Natural killer cell (primary cell): ENCODE data around the gene GXYLT1. TPM values are rescaled to one million over a fixed set of nuclear protein-coding genes. Genes with fewer than 3 reads are reported as not detected.

Source experiments
- ATAC-seq, 3 donors: fragments of 150-1000 bp in 2 of 3; fragments of 200-7000 bp in 1 of 3; cut with Tn5 transposase; 1 replicate in 1 of 3; 2 replicates in 2 of 3; pipeline ENCODE4 v1.10.0; 2021; ENCODE audit warnings: mild to moderate bottlenecking in 2 of 3, moderate library complexity in 2 of 3
- DNase-seq, 2 donors: peaks; one replicate each; pipeline versions ENCODE4 v3.0.0 to v3.0.0-alpha.2; 2013 to 2021; ENCODE audit warnings: mixed read lengths in 1 of 2
- H3K27ac ChIP-seq: one replicate; pipeline ENCODE4 v1.5.1; 2013; ENCODE audit warnings: mild to moderate bottlenecking, low read length
- H3K27me3 ChIP-seq: one replicate; pipeline ENCODE4 v1.6.1; 2013; ENCODE audit warnings: low read length; ENCODE audit not compliant: control insufficient read depth, insufficient read depth
- H3K36me3 ChIP-seq: one replicate; pipeline ENCODE4 v1.6.1; 2013; ENCODE audit warnings: low read length; ENCODE audit not compliant: control insufficient read depth, insufficient read depth
- H3K4me1 ChIP-seq: one replicate; pipeline ENCODE4 v1.6.1; 2013; ENCODE audit warnings: low read length; ENCODE audit not compliant: control insufficient read depth, insufficient read depth
- H3K4me3 ChIP-seq: one replicate; pipeline ENCODE4 v1.5.1; 2013; ENCODE audit warnings: low read length
- H3K9me3 ChIP-seq: one replicate; pipeline ENCODE4 v1.6.1; 2013; ENCODE audit warnings: low read length; ENCODE audit not compliant: control insufficient read depth, insufficient read depth
- H3K27ac Mint-ChIP-seq, 2 donors: one replicate each; pipeline ENCODE4 v1.8.0; 2022; ENCODE audit warnings: mild to moderate bottlenecking in 2 of 2, mixed read lengths in 2 of 2, moderate library complexity in 1 of 2
- H3K27me3 Mint-ChIP-seq, 2 donors: one replicate each; pipeline ENCODE4 v1.8.0; 2022; ENCODE audit warnings: low read depth in 2 of 2, mixed read lengths in 2 of 2
- H3K36me3 Mint-ChIP-seq: one replicate; pipeline ENCODE4 v1.8.0; 2022; ENCODE audit warnings: mixed read lengths
- H3K4me1 Mint-ChIP-seq, 2 donors: one replicate each; pipeline ENCODE4 v1.8.0; 2022; ENCODE audit warnings: mixed read lengths in 2 of 2
- H3K4me3 Mint-ChIP-seq: one replicate; pipeline ENCODE4 v1.8.0; 2022; ENCODE audit warnings: mild to moderate bottlenecking, moderate library complexity, mixed read lengths
- H3K9me3 Mint-ChIP-seq, 2 donors: one replicate each; pipeline ENCODE4 v1.8.0; 2022; ENCODE audit warnings: mixed read lengths in 2 of 2
- WGBS: methylation state at CpG from one replicate; pipeline ENCODE4 v1.1.7; 2013; ENCODE audit warnings: missing lambda C conversion rate; ENCODE audit not compliant: insufficient coverage; 5-methylcytosine and 5-hydroxymethylcytosine counted together
- intact Hi-C: fragments of 100-400 bp; cut with micrococcal nuclease; formaldehyde crosslinking; loops from one replicate; pipeline ENCODE4 v1.14.2; 2022
- total RNA-seq, 4 donors: library from RNA; stranded (reverse); fragments of 120-200 nt in 1 of 4; gene quantifications; one replicate each; pipeline versions ENCODE4 v1.2.3 to v1.2.4, GENCODE V29; 2013 to 2022
- TF ChIP-seq, protein P1 (sequence below): fragments of 200-600 bp; IDR thresholded peaks from one replicate; pipeline ENCODE4 v1.8.0; 2022; ENCODE audit warnings: antibody characterized with exemption

Gene GXYLT1
- total RNA-seq, 3 donors from 2014 or later (not counting 1 experiment from before 2014, with no cell fraction given), result 12.3 to 13.0 (median 12.7) TPM

DNA sequence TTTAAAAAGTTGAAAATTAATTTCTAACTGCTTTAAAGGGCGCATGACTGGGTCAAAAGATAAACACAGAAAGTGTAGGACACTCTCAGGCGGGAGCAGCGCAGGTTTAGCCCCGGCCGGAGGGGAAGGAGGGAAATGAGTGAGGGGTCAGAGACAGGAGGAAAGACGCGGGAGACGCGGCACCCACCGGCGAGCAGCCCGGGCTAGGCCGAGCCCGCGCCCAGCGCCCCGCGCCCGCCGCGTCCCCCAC, 591 bp downstream of the GXYLT1 start:
- peak overlapping the region; percentile 45 for H3K27ac ChIP-seq
- H3K4me3 ChIP-seq, result peak overlapping the region; percentile 45
- no peaks in the 10 kb centered on the region for H3K27me3 ChIP-seq
- intact Hi-C loops, result loop anchor here (1.0 to 5.0 kb wide), 3 partner anchors 45 to 183 kb away; partner anchors contain the start of genes PPHLN1, YAF2 and ZCRB1
- no peaks in the 10 kb centered on the region for H3K9me3 ChIP-seq
- Mint-ChIP-seq H3K36me3 (no peaks in the 10 kb centered on the region), H3K27me3 (no peaks in the 10 kb centered on the region), H3K4me3 (peak overlapping the region; percentile 96), H3K9me3 (no peaks in the 10 kb centered on the region), H3K4me1 (peaks cover 33 to 40% of the 10 kb centered on the region in 2 donors), H3K27ac (peak overlapping the region; percentile 82 to 83)
- TF ChIP-seq, protein P1, sequence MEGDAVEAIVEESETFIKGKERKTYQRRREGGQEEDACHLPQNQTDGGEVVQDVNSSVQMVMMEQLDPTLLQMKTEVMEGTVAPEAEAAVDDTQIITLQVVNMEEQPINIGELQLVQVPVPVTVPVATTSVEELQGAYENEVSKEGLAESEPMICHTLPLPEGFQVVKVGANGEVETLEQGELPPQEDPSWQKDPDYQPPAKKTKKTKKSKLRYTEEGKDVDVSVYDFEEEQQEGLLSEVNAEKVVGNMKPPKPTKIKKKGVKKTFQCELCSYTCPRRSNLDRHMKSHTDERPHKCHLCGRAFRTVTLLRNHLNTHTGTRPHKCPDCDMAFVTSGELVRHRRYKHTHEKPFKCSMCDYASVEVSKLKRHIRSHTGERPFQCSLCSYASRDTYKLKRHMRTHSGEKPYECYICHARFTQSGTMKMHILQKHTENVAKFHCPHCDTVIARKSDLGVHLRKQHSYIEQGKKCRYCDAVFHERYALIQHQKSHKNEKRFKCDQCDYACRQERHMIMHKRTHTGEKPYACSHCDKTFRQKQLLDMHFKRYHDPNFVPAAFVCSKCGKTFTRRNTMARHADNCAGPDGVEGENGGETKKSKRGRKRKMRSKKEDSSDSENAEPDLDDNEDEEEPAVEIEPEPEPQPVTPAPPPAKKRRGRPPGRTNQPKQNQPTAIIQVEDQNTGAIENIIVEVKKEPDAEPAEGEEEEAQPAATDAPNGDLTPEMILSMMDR, result no peak
- peaks cover 14% of the 10 kb centered on the region for H3K4me1 ChIP-seq
- DNase-seq (no peak), ATAC-seq (no peak)
- 0% methylated on average over 21 of the region's 21 CpGs for WGBS
- no peaks in the 10 kb centered on the region for H3K36me3 ChIP-seq

DNA sequence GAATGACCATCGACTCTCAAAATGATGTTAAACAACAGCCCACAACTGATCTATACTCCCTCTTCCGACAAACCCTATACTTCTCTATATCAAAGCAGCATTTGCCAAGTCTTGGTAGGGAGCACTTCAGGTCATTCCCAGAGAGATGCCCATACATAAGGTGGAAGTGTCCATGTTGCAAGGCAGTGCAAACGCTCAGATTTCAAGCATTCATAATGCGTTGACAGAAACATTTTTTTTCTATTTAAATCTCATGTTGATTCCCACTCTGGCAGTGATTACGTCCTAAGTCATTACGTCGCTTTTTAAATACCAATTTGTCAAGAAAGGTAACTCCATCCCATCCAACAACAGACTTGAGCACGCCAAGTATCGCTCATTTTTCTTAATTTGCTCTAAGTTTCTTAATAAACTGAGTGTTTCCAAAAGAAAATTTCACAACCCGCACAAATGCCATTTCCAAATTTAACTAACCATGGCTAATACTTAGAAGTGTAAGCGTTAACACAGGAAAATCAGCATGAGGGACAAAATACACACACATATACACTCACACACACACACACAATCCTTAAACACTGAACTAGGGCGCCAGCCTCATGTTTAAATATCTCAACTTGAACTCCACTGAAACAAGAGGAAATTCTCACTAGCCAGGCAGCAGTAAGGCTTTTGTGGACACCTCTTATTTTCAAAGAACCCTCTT, 1.1 kb downstream of the GXYLT1 start:
- Histone ChIP-seq H3K9me3 (no peaks in the 10 kb centered on the region), H3K27ac (peak overlapping the region; percentile 45), H3K27me3 (no peaks in the 10 kb centered on the region), H3K36me3 (no peaks in the 10 kb centered on the region), H3K4me3 (peak overlapping the region; percentile 45), H3K4me1 (peaks cover 14% of the 10 kb centered on the region)
- H3K27me3 Mint-ChIP-seq, result no peaks in the 10 kb centered on the region
- peak overlapping the region; percentile 82 to 83 for H3K27ac Mint-ChIP-seq
- intact Hi-C loops, result loop anchor here (1.0 to 5.0 kb wide), 3 partner anchors 45 to 184 kb away; partner anchors contain the start of genes PPHLN1, YAF2 and ZCRB1
- no peaks in the 10 kb centered on the region for H3K36me3 Mint-ChIP-seq
- H3K4me1 Mint-ChIP-seq, result peaks cover 33 to 40% of the 10 kb centered on the region in 2 donors
- WGBS, result 35% methylated on average over 12 of the region's 12 CpGs
- peak overlapping the region; percentile 96 for H3K4me3 Mint-ChIP-seq
- TF ChIP-seq, protein P1, result no peak
- peak in 1 of 3 donors; percentile 9 for ATAC-seq
- H3K9me3 Mint-ChIP-seq, result no peaks in the 10 kb centered on the region
- peak in 1 of 2 donors; percentile 45 for DNase-seq

DNA sequence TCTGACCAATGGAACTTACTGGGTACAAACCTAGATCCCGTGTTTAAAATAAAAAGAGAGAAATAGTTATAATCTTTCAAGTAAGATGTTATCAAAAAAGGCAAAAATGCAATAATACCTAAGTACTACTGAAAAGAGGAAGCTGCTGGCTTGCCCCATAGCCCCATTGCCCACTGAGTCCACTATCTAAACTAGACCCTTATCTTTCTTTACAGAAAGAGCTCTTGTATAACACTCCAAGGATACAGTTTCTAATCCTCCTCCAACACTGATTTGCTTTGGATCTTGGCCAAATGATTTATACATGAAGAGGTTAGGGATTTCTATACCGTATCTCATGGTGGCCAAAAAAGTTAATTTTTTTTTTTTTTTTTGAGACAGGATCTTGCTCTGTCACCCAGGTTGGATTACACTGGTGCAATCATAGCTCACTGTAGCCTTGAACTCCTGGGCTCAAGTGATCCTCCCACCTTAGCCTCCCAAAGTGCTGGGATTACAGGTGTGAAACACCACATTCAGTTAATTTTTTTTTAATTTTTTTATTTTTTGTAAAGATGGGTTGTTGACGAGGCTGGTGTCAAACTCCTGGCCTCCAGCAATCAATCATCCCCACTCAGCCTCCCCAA, 2.6 kb downstream of the GXYLT1 start:
- intact Hi-C loops, result loop anchor here (5.0 kb wide), 1 partner anchor 185 kb away; the partner anchor contains the start of genes PPHLN1 and ZCRB1
- TF ChIP-seq, protein P1, result no peak
- H3K36me3 Mint-ChIP-seq, result no peaks in the 10 kb centered on the region
- H3K27me3 ChIP-seq, result no peaks in the 10 kb centered on the region
- 83% methylated on average over 1 of the region's 3 CpGs for WGBS
- H3K4me3 ChIP-seq, result no peak overlapping the region
- H3K9me3 Mint-ChIP-seq, result no peaks in the 10 kb centered on the region
- DNase-seq (peak in 1 of 2 donors; percentile 9), ATAC-seq (no peak)
- H3K4me1 Mint-ChIP-seq, result peaks cover 33 to 40% of the 10 kb centered on the region in 2 donors
- peaks cover 14% of the 10 kb centered on the region for H3K4me1 ChIP-seq
- H3K36me3 ChIP-seq, result no peaks in the 10 kb centered on the region
- H3K9me3 ChIP-seq, result no peaks in the 10 kb centered on the region
- H3K27ac ChIP-seq, result no peak overlapping the region
- H3K27me3 Mint-ChIP-seq, result no peaks in the 10 kb centered on the region
- peak overlapping the region; percentile 24 to 76 for H3K27ac Mint-ChIP-seq
- H3K4me3 Mint-ChIP-seq, result no peak overlapping the region
